Measurements from ENCODE around the gene DNAH10.
"Not testable (repeated sequence)": the region's sequence is repeated elsewhere in the genome, so short reads cannot be mapped to it uniquely, and the experiment has no call there.

Gene DNAH10

DNA sequence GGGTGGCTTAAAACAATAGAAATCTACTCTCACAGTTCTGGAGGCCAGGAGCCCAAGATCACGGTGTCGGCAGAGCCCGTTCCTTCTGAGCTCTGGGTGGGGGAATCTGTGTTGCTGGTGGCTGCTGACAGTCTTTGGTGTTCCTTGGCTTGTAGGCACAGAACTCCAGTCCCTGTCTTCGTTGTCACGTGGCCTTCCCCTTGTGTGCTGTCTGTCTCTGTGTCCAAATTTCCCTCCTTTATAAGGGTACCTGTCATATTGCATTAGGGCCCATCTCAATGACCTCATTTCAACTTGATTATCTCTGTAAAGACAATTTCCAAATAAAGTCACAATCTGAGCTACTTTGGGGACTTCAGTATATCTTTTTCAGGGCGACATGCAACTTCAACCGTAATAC, 128.9 kb downstream of the DNAH10 start:
- DNase-seq = no peak

DNA sequence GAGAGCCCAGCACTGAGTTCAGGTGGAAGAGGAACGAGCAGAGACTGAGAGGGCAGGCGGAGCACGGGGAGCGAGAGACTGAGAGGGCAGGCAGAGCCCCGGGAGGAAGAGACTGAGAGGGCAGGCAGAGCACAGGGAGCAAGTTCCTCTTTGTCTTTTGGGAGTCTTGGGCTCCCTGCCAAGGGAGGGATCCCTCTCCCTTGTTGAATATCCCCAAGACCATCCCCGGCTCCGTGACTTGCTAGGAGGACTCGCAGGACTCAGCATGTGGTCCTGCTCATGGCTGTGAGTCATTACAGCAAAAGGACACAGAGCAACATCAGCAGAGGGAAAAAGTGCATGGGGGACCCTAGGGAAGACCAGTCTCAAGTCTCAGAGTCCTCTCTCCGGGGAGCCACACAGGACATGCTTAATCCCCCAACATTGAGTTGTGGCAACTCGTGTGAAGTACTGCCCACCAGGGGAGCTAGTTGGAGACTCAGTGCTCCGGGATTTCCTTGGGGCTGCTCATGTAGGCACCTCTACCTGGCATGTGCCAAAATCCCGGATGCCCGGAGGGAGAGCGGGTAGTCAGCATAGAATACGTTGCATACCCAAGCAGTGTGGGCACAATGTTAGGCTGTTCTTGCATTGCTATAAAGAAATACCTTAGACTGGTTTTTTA, 129.5 kb downstream of the DNAH10 start:
- no peak for DNase-seq

DNA sequence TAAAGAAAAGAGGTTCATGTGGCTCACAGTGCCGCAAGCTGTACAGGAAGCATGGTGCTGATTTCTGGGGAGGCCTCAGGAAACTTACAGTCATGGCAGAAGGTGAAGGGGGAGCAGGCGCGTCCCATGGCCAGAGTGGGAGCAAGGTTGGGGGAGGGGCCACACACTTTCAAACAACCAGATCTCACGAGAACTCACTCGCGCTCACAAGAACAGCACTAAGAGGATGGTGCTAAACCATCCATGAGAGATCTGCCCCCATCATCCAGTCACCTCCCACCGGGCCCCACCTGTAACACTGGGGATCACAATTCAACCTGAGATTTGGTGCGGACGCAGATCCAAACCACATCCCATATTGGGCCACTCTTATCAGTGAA, 130.1 kb downstream of the DNAH10 start:
- no peak for DNase-seq

DNA sequence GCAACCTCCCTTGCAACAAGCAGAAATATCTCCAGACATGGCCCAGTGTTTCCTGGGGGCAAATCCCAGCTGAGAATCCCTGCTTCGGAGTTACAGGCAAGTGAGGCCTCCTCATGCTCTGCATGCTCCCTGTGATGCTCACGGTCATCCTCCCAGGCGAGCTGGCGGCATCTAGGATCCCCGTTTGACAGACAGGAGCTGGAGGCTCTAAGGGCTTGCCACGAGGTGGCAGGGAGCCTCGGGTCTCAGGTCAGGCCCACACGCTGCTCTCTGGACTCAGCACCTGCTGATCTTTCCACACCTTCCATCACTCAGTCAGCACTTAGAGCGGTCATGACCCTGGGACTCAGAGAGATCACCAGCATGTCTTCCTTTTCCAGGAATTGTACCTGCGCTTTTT, 130.8 kb downstream of the DNAH10 start:
- DNase-seq = no peak

DNA sequence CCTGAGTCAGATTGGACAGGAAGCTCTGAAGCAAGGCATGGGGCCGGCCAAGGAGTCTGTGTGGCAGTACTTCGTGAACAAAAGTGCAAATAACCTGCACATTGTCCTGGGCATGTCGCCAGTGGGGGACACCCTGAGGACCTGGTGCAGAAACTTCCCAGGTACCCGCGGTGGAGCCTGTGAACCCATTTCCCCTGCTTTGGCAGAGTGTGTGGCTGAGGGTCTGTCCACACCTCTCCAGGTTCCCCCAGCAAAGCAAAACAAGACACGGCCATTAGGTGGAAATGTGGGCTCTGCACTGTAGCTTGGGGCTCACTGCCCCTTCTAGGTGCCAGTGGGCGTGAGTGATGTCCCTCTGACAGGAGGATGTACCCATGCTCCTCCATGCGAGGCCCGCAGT, 131.2 kb downstream of the DNAH10 start:
- DNase-seq = no peak

DNA sequence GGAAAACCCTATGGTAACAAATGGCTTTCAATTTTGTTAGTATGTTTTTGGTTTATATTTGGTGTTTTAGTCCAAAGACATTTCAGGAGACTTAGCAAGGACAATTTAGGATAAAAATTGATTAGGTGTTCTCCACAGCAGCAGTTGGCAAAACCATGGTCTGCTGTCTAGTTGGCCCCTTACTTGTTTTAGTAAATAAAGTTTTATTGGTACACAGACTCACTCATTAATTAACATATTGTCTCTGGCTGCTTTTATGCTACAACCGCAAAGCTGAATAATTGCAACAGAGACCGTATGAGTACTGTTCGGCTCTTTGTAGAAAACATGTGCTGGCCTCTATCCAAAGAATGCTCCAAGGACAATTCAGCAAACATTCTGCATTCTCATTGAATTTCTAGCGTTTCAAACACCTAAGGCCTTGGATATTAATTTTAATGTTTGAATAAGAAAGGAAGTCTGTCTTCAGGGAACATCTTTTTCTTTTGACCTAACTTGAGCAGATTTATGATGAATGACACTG, 132.8 kb downstream of the DNAH10 start:
- no peak for DNase-seq

DNA sequence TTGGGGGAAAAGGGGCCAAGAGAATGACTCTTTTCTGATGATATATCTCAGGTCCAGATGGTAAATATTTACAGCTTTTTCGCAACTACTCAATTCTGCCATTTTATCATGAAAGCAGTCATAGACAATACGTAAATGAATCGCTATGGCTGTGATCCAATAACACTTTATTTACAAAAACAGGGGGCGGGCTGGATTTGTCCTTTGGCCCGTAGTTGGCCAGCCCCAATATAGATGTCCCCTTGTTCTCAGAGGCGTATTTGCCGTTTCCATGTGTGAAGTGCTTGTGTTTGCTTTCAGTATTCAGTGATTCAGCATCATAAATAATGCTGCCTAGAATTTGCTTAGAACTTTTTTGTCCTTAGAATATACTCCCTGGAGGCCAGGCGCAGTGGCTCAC, 133.3 kb downstream of the DNAH10 start:
- DNase-seq = no peak

DNA sequence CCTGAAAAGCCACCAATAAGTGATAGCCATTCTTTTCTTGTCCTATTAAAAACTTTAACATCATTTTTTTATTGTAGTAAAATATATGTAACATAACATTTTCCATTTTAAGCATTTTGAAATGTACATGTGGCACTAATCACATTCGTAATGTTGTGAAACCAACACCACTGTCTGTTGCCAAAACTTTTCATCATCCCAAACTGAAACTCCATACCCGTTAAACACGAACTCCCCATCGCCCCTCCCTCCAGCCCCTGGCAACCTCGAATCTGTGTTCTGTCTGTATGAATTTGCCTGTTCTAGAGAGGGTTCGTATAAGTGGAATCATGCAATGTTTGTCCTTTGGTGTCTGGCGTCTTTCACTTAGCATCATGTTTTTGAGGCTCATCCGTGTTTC, 134.7 kb downstream of the DNAH10 start:
- no peak for DNase-seq

DNA sequence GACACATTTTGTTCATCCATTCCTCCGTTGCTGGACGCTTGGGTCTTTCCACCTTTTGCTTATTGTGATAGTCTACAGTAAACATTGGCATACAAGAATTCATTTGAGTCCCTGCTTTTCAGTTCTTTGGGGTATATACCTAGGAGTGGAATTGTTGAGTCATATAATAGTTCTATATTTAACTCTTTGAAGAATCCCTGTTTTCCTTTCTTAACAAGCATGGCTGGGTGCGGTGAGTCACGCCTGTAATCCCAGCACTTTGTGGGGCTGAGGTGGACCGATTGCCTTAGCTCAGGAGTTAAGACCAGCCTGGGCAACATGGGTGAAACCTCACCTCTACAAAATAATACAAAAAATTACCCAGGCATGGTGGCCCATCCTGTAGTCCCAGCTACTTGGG, 135.1 kb downstream of the DNAH10 start:
- no peak for DNase-seq

DNA sequence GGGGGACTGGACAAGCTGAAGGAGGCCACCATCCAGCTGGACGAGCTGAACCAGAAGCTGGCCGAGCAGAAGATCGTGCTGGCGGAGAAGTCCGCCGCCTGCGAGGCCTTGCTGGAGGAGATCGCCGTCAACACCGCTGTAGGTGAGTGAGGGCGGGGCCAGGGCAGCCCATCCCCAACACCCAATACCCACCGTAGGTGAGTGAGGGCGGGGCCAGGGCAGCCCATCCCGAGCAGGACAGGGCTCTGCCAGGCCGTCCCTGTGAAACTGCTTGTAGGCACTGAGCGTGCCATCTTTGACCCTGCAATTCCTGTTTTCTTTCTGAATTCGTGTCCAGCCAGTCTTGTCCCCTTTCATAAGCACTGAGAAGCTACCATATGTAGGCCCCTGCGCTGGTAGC, 136.6 kb downstream of the DNAH10 start:
- no peak for DNase-seq

DNA sequence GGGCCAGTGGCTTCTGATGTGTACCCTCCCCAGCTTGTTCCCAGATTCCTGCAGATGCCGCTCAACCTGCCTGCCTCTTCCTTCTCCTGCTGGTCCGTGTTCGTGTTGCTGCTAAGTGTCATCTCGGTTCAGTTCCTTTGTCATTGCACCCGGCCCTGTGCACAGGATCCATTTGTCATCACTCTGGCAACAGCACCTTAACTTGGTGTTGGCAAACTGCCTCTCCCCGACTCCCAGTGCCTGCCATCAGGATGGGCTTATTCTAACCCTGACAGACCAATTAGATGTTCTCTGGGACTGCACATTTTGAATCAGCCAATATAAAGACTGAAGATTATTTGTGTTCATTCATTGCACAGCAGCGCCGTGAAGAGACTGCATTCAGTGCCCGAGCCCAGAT, 137.3 kb downstream of the DNAH10 start:
- DNase-seq = no peak

DNA sequence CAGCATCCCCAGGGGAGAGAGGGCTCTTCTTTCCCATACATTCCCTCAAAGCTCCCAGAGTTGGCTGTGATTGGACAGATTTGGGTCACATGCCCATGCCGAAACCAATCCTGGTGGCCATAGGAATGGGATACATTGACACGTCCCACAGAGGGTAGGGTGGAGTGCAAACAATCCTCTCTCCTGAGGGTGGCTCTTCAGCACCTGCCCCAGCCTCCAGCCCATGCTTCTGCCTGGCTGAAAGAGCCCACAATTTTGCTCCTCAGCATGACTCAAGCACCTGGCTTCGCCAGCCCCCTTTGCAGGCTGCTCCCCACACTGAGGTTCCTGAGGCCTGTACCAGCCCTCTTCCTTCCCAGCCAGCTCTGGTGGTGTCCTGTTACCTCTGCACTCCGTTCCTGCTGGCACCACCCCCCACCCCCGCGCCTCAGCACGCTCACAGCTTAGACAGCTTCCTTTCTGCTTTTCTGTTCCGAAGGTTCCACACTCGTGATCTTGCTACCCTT, 138.8 kb downstream of the DNAH10 start:
- DNase-seq = no peak

DNA sequence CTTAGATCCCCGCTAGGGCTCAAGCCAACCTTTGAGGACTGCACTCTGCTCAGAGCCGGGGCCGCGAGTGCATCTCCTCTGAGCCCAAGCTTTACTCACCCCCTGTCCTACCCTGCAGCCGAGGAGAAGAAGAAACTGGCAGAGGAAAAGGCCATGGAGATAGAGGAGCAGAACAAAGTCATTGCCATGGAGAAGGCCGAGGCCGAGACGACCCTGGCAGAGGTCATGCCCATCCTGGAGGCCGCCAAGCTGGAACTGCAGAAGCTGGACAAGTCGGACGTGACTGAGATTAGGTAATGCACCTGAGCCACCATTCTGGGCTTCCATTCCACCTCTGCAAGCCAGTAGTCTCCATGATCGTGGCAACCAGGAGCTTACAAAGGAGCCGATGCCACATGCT, 140.7 kb downstream of the DNAH10 start:
- no peak for DNase-seq

DNA sequence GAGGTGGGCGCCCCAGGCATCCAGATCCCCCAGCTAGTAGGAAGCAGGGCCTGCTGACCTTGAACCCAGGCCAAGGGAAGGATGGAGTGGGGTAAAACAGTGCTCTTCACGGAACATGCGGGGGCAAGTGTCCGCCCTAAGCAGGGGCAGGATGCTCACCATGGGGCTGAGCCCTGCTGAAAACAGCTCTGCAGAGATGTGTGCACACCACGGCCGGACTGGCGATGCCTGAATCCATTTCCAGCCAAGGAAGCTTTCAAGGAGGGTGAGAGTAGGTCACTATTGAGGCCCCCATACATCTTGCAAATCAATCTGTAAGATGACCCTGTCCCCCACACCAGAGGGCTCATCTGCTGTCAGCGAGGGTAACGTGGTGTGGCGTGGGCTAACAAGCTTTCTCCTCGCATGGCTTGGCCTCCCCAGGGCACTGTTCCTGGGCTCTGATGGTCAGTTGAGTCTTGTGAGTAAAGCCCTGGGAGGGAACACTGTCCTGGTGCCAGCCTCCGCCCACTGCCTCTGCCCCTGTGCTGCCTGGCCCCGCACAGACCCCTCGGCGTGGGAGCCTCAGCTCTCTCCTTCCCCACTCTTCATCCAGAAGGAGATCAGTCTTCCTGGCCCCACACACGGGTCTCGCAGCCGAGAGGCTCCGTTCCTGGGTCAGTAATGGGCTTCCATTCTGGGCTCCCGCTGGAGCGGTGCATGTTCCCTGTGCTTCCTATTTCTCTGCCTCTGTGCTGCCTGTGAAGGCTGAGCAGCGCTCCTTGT, 141.4 kb downstream of the DNAH10 start:
- DNase-seq = no peak

DNA sequence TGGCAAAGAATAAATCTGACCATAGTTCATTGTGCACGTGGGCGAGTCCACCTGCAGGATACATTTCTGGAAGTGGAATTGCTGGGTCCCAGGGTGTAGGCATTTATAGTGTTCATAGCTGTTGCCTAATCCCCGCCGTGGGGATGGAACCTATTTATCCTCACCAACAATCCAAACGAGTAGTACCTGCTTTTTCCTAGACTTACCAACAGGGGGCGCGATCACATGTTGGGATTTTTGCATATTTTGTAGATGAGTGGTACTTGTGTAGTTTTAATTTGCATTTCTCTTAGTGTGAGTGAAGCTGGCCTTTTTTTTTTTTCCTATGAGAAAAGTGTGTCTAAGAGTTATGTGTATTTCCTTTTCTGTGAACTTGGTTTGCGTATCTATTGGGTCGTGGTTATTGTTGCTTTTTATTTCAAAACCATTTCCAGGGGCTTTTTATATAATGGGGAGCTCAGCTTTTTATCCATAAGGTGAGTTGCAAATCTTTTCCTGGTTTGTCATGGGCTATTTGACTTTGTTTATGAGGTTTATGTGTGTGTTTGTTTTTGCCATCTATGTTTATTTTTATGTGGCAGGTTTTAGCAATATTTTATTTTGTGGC, 143.3 kb downstream of the DNAH10 start:
- peak; percentile 37 to 47 for DNase-seq

DNA sequence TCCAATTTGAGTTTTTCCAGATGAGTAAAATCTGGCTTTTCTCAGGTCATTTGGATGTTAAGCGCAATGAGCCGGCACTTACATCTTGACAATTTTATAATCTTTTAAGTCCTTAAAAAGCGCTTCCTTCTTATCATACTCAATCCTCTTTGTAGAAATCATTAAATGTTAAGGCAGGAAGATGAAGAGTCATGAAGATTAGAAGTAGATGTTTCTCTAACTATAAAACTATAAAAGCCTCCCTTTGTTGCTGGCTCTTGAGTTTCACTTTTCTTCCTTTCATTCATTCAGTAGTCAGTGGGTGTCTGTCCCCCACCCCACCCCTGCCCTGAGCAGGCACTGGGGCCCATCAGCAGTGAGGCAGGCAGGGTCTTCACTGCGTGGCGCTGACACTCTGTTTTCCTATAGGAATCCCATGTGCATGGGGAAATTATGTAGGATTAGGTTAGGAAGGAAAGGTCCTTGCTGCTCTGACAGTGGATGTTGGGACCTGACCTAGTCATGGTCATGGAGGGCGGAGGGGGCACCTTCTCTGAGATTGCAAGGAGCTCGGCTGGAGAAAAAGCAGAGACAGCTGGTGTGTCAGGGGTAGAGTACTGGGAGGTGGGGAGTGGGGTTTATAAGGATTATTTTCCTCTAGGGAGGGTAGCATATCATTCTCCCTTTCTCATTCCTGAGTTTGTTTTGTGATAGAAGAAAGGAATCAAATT, 144.8 kb downstream of the DNAH10 start:
- no peak for DNase-seq

DNA sequence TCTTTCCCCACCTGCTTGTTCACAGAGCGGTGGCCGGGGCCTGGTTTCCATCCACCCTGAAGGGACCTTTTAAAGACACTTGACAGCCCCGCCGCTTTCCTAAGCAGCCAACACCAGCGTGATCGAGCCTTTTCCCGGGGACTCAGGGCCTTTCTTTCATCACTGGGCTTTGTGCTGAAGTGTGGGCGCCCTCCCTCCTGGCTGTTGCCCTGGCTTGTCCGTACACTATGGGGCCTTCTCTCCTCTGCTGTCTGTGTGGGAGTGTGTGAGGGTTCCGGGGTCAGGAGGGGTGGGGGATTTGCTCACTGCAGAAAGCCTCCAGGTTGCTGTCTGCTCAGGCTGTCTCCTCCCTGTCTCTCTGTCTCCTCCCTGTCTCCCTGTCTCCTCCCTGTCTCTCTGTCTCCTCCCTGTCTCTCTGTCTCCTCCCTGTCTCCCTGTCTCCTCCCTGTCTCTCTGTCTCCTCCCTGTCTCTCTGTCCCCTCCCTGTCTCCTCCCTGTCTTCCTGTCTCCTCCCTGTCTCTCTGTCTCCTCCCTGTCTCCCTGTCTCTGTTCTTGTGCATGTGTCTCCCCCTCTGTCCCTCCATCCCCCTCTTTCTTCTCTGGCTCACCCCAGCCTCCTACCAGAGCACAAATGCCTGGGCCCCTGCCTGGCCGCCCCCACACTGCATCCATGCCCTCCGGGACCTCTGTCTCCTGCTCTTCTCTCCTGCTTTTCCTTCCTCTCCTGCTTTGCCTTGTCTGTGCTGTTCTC, 145.8 kb downstream of the DNAH10 start:
- DNase-seq = no peak

DNA sequence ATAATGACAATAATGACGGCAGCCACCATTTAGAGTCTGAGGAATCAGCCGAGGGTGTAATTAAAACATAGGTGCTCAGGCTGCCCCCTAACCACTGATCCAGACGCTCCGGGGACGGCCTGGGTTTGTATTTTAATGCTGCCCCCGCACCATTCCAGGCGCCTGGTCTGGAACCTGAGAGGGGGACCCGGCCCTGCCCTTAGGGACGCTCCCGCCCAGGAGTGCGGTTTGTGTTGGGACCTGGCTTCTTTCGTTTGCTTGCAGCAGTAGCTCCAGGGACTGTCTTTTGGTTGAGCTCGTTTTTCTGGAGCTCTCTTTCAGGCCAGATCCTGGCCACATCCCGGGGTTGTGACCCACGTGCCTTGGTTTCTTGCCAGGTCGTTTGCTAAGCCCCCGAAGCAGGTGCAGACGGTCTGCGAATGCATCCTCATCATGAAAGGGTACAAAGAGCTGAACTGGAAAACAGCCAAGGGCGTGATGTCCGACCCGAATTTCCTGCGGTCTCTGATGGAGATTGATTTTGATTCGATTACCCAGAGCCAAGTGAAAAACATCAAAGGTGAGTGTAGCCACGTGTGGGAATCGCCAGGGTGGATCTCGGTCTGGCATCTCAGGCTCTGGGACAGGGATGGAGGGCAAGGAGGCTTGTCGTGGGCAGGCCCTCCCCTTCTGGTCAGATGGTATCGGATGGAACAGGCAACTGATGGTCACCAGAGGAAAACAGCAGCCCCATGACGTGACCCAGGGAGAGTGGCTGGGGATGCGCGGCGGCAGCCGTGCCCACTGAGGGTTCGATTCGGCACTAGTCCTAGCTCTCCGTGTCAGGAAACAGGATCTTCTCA, 147.0 kb downstream of the DNAH10 start:
- DNase-seq = no peak

DNA sequence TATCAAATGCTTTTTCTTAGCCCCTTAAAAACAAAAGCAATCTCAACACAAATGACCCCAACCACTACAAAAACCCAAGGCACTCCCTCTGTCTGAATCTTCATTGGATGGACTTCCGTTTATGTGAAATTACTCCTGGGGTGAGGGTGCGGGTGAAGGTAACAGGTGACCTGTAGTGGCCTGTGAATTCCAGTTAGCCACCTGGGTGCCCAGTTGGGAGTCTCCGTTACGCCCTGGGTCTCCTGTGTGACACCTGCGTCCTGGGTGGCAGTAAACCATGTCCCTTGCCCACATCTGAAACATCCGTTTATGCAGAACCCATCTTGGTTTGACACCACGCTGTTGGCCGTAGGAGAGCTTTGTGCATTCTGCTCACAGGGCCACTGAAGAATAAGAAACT, 148.0 kb downstream of the DNAH10 start:
- DNase-seq = no peak

DNA sequence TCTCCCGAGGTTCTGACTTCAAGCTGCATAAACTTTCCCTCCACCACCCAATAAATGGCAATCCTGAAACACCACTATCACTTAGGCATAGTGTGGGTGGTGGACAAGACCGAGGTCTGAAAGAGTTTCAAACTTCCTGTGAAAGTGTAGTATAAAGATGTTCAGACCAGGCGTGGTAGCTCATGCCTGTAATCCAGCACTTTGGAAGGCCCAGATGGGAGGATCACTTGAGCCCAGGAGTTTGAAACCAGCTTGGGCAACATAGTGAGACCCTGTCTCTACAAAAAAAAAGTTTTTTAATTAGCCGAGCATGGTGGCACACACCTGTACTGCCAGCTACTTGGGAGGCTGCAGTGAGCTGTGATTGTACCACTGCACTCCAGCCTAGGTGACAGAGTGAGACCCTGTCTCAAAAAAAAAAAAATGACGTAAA, 148.7 kb downstream of the DNAH10 start:
- DNase-seq = peak in 1 of 2 experiments; percentile 5

DNA sequence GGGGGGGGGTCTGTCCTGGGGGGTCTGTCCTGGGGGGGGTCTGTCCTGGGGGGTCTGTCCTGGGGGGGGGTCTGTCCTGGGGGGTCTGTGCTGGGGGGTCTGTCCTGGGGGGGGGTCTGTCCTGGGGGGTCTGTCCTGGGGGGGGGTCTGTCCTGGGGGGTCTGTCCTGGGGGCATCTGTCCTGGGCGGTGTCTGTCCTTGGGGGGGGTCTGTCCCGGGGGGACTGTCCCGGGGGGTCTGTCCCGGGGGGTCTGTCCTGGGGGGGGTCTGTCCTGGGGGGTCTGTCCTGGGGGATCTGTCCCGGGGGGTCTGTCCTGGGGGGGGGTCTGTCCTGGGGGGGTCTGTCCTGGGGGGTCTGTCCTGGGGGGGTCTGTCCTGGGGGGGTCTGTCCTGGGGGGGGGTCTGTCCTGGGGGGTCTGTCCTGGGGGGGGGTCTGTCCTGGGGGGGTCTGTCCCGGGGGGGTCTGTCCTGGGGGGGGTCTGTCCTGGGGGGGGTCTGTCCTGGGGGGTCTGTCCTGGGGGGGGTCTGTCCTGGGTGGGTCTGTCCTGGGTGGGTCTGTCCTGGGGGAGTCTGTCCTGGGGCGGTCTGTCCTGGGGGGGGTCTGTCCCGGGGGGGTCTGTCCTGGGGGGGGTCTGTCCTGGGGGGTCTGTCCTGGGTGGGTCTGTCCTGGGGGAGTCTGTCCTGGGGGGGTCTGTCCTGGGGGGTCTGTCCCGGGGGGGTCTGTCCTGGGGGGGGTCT, 149.7 kb downstream of the DNAH10 start:
- not testable (repeated sequence) for DNase-seq
